Fibroblast of lung (primary cell): ENCODE measurements around the gene SLC38A1. TPM values are rescaled to one million over a fixed set of nuclear protein-coding genes. Genes with fewer than 3 reads are reported as not detected.

Experiments
- DNase-seq, 2 donors: peaks; one replicate each; pipeline versions ENCODE4 v3.0.0 to v3.0.0-alpha.2; 2010; ENCODE audit warnings: low read depth in 2 of 2
- H2AFZ ChIP-seq: 2 replicates; pipeline ENCODE4 v1.5.1; 2012; ENCODE audit warnings: low read length, control low read depth, inconsistent platforms
- H3K27ac ChIP-seq: 2 replicates; pipeline ENCODE4 v1.5.1; 2011; ENCODE audit warnings: low read length, control low read depth; ENCODE audit not compliant: insufficient read depth
- H3K27me3 ChIP-seq: 2 replicates; pipeline ENCODE4 v1.5.1; 2011; ENCODE audit warnings: mild to moderate bottlenecking, low read length; ENCODE audit not compliant: control insufficient read depth, insufficient read depth
- H3K36me3 ChIP-seq: 2 replicates; pipeline ENCODE4 v1.5.1; 2011; ENCODE audit warnings: low read length; ENCODE audit not compliant: control insufficient read depth, insufficient read depth
- H3K4me1 ChIP-seq: 2 replicates; pipeline ENCODE4 v1.5.1; 2011; ENCODE audit warnings: low read length; ENCODE audit not compliant: control insufficient read depth, insufficient read depth; ENCODE audit errors: extremely low read depth
- H3K4me2 ChIP-seq: 2 replicates; pipeline ENCODE4 v1.5.1; 2011; ENCODE audit warnings: low read length, control low read depth; ENCODE audit not compliant: insufficient read depth; ENCODE audit errors: extremely low read depth
- H3K4me3 ChIP-seq, 4 experiments: fragments of 200-600 bp in 1 of 4; sonication (generic) in 1 of 4; replicated peaks in 1 of 4; 2 replicates each; pipeline ENCODE4 v1.5.1; 2011 to 2016; ENCODE audit warnings: low read length in 4 of 4, low read depth in 3 of 4, mild to moderate bottlenecking in 3 of 4, control low read depth in 2 of 4, inconsistent platforms in 1 of 4, mixed read lengths in 1 of 4; ENCODE audit not compliant: insufficient read depth in 1 of 4; ENCODE audit errors: control extremely low read depth in 1 of 4
- H3K79me2 ChIP-seq: 2 replicates; pipeline ENCODE4 v1.5.1; 2012; ENCODE audit warnings: mild to moderate bottlenecking, low read length, inconsistent platforms; ENCODE audit not compliant: control insufficient read depth, insufficient read depth
- H3K9ac ChIP-seq: 2 replicates; pipeline ENCODE4 v1.5.1; 2011; ENCODE audit warnings: mild to moderate bottlenecking, low read length, control low read depth; ENCODE audit not compliant: insufficient read depth
- H3K9me3 ChIP-seq: 2 replicates; pipeline ENCODE4 v1.5.1; 2012; ENCODE audit warnings: low read depth, low read length; ENCODE audit not compliant: control insufficient read depth, insufficient read depth
- H4K20me1 ChIP-seq: 2 replicates; pipeline ENCODE4 v1.5.1; 2011; ENCODE audit warnings: low read length; ENCODE audit not compliant: control insufficient read depth, insufficient read depth; ENCODE audit errors: extremely low read depth
- EZH2 ChIP-seq: IDR thresholded peaks from 2 replicates; pipeline ENCODE4 v1.5.1; 2012; ENCODE audit warnings: low read length, control low read depth, mild to moderate bottlenecking; ENCODE audit errors: missing control alignments
- polyA plus RNA-seq, 2 donors: library from polyadenylated mRNA; depleted of rRNA in 1 of 2; stranded (reverse) in 1 of 2; unstranded in 1 of 2; fragments of >200 nt; gene quantifications; 2 replicates each; pipeline ENCODE4 v1.2.1, GENCODE V29; 2011 to 2012; ENCODE audit warnings: missing spikeins in 1 of 2
- total RNA-seq: library from RNA; depleted of rRNA; stranded (reverse); fragments of >200 nt; gene quantifications from 2 replicates; pipeline ENCODE4 v1.2.1, GENCODE V29; 2014
- TF ChIP-seq, protein P1 (sequence below), 2 donors: IDR thresholded peaks in 1 of 2; conservative IDR thresholded peaks in 1 of 2; 1 replicate in 1 of 2; 2 replicates in 1 of 2; pipeline ENCODE4 v1.5.1; 2011 to 2012; ENCODE audit warnings: low read length in 2 of 2, control low read depth in 1 of 2, inconsistent platforms in 1 of 2, low read depth in 1 of 2, mild to moderate bottlenecking in 1 of 2

The SLC38A1 gene
- total and polyA plus RNA-seq, 2 donors (not counting 1 experiment from before 2014, with no cell fraction given): 24.3 to 88.8 TPM

DNA sequence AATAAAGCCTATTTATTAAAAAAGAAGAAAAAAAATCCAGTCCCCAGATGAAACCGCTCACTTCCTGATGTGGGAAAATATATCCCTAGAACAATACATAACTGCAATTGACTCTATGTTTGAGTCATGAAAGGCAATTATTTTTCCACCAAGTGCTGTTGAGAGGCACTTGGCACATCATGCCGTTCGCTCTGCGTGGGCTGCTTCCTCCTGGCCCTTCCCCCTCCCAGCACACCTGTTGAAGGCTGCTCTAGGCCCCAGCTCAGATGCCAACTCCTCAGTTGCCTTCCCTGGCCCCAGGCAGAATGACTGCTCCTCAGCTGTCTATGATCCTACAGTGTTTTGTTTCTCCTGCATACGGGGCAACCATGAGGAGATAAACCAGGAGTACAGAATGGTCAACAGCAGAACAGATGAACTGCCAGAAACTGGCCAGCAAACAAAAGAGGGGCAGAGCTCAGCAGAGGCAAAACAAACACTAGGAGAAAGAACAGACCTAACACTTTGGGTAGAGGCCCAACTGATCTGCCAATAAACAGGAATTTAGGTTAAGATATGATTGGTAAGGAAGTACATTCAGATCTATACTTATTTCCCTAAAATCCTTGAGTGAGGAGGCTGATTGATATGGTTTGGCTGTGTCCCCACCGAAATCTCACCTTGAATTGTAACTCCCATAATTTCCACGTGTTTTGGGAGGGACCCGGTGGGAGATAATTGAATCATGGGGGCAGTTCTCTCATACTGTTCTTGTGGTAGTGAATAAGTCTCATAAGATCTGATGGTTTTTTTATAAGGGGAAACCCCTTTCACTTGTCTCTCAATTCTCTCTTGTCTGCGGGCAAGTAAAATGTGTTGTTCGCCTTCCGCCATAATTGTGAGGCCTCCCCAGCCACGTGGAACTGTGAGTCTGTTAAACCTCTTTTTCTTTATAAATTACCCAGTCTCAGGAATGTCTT is 58.6 kb downstream of the SLC38A1 start:
- Histone ChIP-seq H2AFZ (no peak overlapping the region), H3K27ac (no peak overlapping the region), H3K4me1 (no peaks in the 10 kb centered on the region), H3K9me3 (no peaks in the 10 kb centered on the region), H3K79me2 (no peaks in the 10 kb centered on the region), H3K9ac (no peak overlapping the region), H3K36me3 (peaks cover 2% of the 10 kb centered on the region), H3K4me2 (no peak overlapping the region), H4K20me1 (no peaks in the 10 kb centered on the region), H3K4me3 (no peak overlapping the region), H3K27me3 (no peaks in the 10 kb centered on the region)
- peak in 1 of 2 donors; percentile 49 for DNase-seq
- TF ChIP-seq, protein P1, sequence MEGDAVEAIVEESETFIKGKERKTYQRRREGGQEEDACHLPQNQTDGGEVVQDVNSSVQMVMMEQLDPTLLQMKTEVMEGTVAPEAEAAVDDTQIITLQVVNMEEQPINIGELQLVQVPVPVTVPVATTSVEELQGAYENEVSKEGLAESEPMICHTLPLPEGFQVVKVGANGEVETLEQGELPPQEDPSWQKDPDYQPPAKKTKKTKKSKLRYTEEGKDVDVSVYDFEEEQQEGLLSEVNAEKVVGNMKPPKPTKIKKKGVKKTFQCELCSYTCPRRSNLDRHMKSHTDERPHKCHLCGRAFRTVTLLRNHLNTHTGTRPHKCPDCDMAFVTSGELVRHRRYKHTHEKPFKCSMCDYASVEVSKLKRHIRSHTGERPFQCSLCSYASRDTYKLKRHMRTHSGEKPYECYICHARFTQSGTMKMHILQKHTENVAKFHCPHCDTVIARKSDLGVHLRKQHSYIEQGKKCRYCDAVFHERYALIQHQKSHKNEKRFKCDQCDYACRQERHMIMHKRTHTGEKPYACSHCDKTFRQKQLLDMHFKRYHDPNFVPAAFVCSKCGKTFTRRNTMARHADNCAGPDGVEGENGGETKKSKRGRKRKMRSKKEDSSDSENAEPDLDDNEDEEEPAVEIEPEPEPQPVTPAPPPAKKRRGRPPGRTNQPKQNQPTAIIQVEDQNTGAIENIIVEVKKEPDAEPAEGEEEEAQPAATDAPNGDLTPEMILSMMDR (conservative IDR thresholded peaks at IDR 0.05 in 1 of 2, IDR thresholded peaks at IDR 0.05 in 1 of 2; ENCODE audit: low read depth in 1 of 2, low read length in 2 of 2): no peak
- TF ChIP-seq EZH2: no peak

DNA sequence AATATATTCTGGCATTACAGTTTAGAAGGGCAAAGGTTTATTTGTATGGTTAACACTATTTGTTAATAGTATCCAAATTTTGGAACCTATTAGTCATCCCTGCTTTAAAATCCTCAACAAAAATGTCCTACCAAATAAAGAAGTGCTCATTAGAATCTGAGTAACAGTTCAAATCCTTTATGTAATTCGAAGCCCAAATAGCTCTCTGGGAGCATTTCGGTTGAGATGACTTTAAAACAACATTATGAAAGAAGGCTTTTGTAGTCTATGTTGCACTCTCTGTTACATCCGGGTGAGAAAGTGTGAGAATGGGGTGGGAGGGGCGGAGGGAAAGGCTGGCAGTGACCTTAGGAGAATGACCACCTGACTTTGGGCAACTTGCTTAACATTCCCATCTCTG is 59.7 kb downstream of the SLC38A1 start:
- H3K27ac ChIP-seq: no peak overlapping the region
- H3K4me2 ChIP-seq: no peak overlapping the region
- H3K4me1 ChIP-seq: no peaks in the 10 kb centered on the region
- H2AFZ ChIP-seq: no peak overlapping the region
- no peaks in the 10 kb centered on the region for H4K20me1 ChIP-seq
- H3K9ac ChIP-seq: no peak overlapping the region
- no peak overlapping the region for H3K4me3 ChIP-seq
- no peaks in the 10 kb centered on the region for H3K79me2 ChIP-seq
- TF ChIP-seq EZH2: no peak
- TF ChIP-seq, protein P1 (conservative IDR thresholded peaks at IDR 0.05 in 1 of 2, IDR thresholded peaks at IDR 0.05 in 1 of 2; ENCODE audit: low read depth in 1 of 2, low read length in 2 of 2): no peak
- peaks cover 2% of the 10 kb centered on the region for H3K36me3 ChIP-seq
- no peaks in the 10 kb centered on the region for H3K27me3 ChIP-seq
- peak; percentile 36 to 63 for DNase-seq
- no peaks in the 10 kb centered on the region for H3K9me3 ChIP-seq

DNA sequence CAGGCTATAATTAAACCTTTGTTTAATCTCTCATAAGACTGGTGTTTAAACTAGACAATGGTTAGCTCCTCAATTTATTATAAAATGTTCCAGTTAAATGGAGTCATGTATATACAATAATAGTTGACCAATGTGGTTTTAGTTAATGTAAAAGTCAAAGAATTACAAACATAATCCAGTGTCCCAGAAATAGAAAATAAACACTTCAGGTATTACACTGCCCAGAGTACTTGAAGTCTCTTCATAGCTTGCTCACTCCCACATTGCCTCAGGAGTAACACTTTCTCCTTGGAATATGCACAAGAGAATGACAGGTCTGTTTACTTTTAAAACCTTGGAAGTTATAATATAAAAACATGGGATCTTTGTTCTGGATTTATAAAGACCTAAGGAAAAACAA is 60.5 kb downstream of the SLC38A1 start:
- no peak for DNase-seq
- H3K36me3 ChIP-seq: peaks cover 2% of the 10 kb centered on the region
- TF ChIP-seq EZH2: no peak
- TF ChIP-seq, protein P1 (conservative IDR thresholded peaks at IDR 0.05 in 1 of 2, IDR thresholded peaks at IDR 0.05 in 1 of 2; ENCODE audit: low read depth in 1 of 2, low read length in 2 of 2): no peak

More for the DNA sequence above, 60.5 kb downstream of the SLC38A1 start:
- Histone ChIP-seq H3K4me2 (no peak overlapping the region), H4K20me1 (no peaks in the 10 kb centered on the region), H3K9ac (no peak overlapping the region), H3K27me3 (no peaks in the 10 kb centered on the region), H3K9me3 (no peaks in the 10 kb centered on the region), H3K79me2 (no peaks in the 10 kb centered on the region), H2AFZ (no peak overlapping the region), H3K27ac (no peak overlapping the region), H3K4me3 (no peak overlapping the region), H3K4me1 (no peaks in the 10 kb centered on the region)
